Thyroid gland (tissue), 4 donors: Measurements from ENCODE around the gene HSPA9.

Experiments used
- CTCF ChIP-seq, 6 experiments: fragments of 200-600 bp in 3 of 6; fragments of 450-650 bp in 3 of 6; sonication (generic) in 3 of 6; IDR thresholded peaks; one replicate each; pipeline ENCODE4 v1.5.1; 2016 to 2019; ENCODE audit warnings: antibody characterized with exemption in 6 of 6, mild to moderate bottlenecking in 2 of 6, inconsistent platforms in 1 of 6, moderate library complexity in 1 of 6
- POLR2A ChIP-seq, 2 donors: fragments of 450-650 bp; IDR thresholded peaks; one replicate each; pipeline ENCODE4 v1.6.1; 2017; ENCODE audit warnings: antibody characterized with exemption in 2 of 2, mild to moderate bottlenecking in 2 of 2, moderate library complexity in 1 of 2

DNA sequence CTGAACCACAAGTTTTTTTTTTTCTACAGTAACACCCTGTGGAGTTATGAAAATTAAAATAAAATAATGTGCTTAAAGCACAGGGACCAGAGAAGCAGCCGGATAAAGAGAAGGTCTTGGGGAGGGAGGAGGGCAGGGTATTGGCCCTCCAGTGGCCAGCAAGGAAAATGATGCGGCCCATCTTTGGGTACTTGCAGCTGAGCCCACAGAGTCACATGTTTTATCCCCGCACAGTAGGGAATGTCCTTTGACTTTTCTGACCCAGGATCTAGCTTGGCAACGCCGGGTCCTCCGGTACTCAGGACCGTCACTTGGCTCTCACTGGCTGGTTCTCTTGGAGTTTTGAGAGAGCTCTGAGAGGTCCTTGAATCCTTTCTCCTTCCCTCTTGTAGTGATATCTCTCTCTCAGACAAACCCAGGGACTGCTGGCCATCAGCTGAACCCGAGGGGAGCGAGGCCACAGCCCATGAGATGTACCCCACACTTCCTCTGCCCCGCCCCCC is 35.3 kb upstream of the HSPA9 start:
- TF ChIP-seq POLR2A (IDR thresholded peaks at IDR 0.05) (no peak), CTCF (IDR thresholded peaks at IDR 0.05) (peak in 2 of 6 experiments; percentile 8 to 22)
